ENCODE results near the gene SLC2A10.

The SLC2A10 gene

DNA sequence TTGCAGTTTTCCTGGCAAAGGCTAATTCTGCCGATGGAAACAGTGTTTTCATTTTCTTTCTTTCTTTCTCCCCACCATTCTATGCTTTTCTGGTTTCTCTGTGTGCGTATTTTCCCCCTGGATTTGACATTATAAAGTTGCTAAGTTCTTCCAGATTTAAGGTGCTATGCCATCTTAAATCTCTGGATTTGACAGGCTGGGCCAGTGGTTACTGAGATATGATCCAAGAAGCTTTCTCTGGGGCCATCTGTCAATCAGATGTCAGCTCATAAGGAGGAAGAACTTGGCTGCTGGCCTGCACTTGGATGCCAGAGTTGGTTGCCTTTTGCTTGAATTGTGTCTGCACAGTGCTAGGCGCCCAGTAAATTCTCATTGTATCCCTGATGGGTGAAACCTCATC lies 39.7 kb downstream of the SLC2A10 start:
- no peak overlapping the region for H3K4me3 ChIP-seq (ENCODE audit: low read depth in 1 of 2, low read length in 2 of 2)
- no peak overlapping the region for H3K9ac ChIP-seq (ENCODE audit: low read depth in 1 of 2, low read length in 2 of 2)
- no peaks in the 10 kb centered on the region for H3K4me1 ChIP-seq (ENCODE audit: control insufficient read depth in 1 of 2, insufficient read depth in 2 of 2, low read length in 2 of 2)
- no peak overlapping the region for H3K27ac ChIP-seq (ENCODE audit: low read depth, low read length)
- no peaks in the 10 kb centered on the region for H3K9me3 ChIP-seq (ENCODE audit: control insufficient read depth in 1 of 2, low read length in 2 of 2)
- H3K36me3 ChIP-seq (ENCODE audit: control insufficient read depth in 1 of 2, insufficient read depth in 2 of 2, low read length in 2 of 2): no peaks in the 10 kb centered on the region
- H3K27me3 ChIP-seq (ENCODE audit: control insufficient read depth in 1 of 2, insufficient read depth in 2 of 2, low read length in 2 of 2): peaks cover 0 to 11% of the 10 kb centered on the region in 2 donors

DNA sequence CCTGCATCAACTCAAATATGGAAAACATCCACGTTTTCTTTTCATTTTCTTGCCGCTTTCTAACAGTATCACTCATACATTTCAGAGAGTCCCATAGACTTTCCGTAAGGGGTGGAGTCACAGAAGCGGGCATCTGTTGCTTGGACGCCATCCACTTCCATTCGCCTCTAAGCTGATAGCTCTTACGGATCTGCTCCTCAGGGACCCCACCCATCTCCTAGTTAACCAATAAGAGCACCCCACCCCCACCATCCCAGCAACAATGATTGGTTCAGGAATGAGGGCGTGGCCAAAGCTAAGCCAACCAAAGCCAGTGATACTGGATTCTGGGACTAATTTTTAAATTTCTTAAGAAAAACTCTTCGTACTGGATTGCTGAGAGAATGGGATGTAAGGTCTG lies 42.4 kb downstream of the SLC2A10 start:
- H3K4me1 ChIP-seq (ENCODE audit: control insufficient read depth in 1 of 2, insufficient read depth in 2 of 2, low read length in 2 of 2): no peaks in the 10 kb centered on the region

DNA sequence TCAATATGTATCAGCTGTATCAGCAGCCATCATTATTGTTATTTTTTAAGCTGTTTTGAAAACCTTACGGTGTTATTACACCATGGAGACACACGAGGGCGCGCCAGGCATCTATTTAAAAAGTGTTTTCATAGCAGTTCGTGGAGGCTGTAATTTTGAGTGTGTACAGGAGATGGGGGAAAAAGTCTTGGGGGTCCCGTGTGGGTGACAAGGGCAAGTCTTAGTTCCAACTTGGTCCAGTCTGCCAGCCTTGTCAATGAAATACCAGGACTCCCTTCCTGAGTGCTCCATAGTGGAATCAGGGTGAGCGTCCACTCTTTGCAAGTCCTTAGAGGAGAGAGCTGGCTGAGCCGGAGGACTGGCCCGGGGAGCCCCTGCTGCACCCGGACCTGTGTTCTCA lies 43.3 kb downstream of the SLC2A10 start:
- Histone ChIP-seq H3K27me3 (ENCODE audit: control insufficient read depth in 1 of 2, insufficient read depth in 2 of 2, low read length in 2 of 2) (peaks cover 0 to 3% of the 10 kb centered on the region in 2 donors), H3K4me3 (ENCODE audit: low read depth in 1 of 2, low read length in 2 of 2) (no peak overlapping the region), H3K4me1 (ENCODE audit: control insufficient read depth in 1 of 2, insufficient read depth in 2 of 2, low read length in 2 of 2) (no peaks in the 10 kb centered on the region), H3K36me3 (ENCODE audit: control insufficient read depth in 1 of 2, insufficient read depth in 2 of 2, low read length in 2 of 2) (no peaks in the 10 kb centered on the region), H3K27ac (ENCODE audit: low read depth, low read length) (no peak overlapping the region), H3K9me3 (ENCODE audit: control insufficient read depth in 1 of 2, low read length in 2 of 2) (no peaks in the 10 kb centered on the region), H3K9ac (ENCODE audit: low read depth in 1 of 2, low read length in 2 of 2) (no peak overlapping the region)

More for the DNA sequence above, 42.4 kb downstream of the SLC2A10 start:
- H3K4me3 ChIP-seq (ENCODE audit: low read depth in 1 of 2, low read length in 2 of 2): no peak overlapping the region
- no peaks in the 10 kb centered on the region for H3K9me3 ChIP-seq (ENCODE audit: control insufficient read depth in 1 of 2, low read length in 2 of 2)
- no peak overlapping the region for H3K27ac ChIP-seq (ENCODE audit: low read depth, low read length)
- H3K36me3 ChIP-seq (ENCODE audit: control insufficient read depth in 1 of 2, insufficient read depth in 2 of 2, low read length in 2 of 2): no peaks in the 10 kb centered on the region
- peaks cover 0 to 7% of the 10 kb centered on the region in 2 donors for H3K27me3 ChIP-seq (ENCODE audit: control insufficient read depth in 1 of 2, insufficient read depth in 2 of 2, low read length in 2 of 2)
- no peak overlapping the region for H3K9ac ChIP-seq (ENCODE audit: low read depth in 1 of 2, low read length in 2 of 2)

DNA sequence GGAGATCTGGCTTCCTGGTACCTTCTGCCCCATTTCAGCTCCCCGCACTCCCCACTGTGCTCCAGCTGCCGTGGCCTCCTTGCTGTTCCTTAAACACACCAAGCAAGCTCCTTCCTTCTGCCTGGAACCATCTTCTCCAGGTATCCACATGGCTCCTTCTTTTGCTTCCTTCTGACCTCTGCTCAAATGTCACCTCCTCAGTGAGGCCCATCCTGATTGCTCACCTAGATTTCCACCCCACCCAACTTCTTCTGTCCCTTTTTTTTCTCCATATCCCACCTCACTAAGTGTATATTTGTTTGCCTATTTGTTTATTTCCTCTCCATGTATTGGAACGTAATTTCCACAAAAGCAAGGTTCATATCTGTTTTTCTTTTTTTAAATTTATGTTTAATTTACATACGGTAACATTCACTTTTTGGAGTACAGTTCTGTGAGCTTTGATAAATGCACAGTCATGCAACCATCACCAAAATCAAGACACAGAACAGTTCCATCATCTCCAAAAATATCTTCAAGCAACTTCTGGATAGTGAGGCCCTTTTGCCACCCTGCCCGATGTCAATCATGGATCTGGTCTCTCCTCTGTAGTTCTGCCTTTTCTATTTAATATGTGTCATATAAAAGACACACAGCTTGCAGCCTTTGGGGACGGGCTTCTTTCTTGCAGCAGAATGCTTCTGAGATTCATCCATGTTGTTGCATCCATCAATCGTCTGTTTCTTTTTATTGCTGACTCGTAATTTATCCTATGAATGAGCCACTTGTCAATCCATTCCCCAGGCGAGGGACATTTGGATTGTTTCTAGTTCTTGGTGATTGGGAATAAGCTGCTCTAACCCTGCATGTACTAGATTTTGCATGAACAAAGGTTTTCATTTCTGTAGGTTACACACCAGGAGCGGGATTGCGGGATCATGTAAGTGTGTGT lies 46.3 kb downstream of the SLC2A10 start:
- Histone ChIP-seq H3K9me3 (ENCODE audit: control insufficient read depth in 1 of 2, low read length in 2 of 2) (no peaks in the 10 kb centered on the region), H3K4me1 (ENCODE audit: control insufficient read depth in 1 of 2, insufficient read depth in 2 of 2, low read length in 2 of 2) (no peaks in the 10 kb centered on the region), H3K4me3 (ENCODE audit: low read depth in 1 of 2, low read length in 2 of 2) (no peak overlapping the region), H3K27ac (ENCODE audit: low read depth, low read length) (no peak overlapping the region), H3K27me3 (ENCODE audit: control insufficient read depth in 1 of 2, insufficient read depth in 2 of 2, low read length in 2 of 2) (peaks cover 3 to 5% of the 10 kb centered on the region in 2 donors), H3K36me3 (ENCODE audit: control insufficient read depth in 1 of 2, insufficient read depth in 2 of 2, low read length in 2 of 2) (no peaks in the 10 kb centered on the region), H3K9ac (ENCODE audit: low read depth in 1 of 2, low read length in 2 of 2) (no peak overlapping the region)

DNA sequence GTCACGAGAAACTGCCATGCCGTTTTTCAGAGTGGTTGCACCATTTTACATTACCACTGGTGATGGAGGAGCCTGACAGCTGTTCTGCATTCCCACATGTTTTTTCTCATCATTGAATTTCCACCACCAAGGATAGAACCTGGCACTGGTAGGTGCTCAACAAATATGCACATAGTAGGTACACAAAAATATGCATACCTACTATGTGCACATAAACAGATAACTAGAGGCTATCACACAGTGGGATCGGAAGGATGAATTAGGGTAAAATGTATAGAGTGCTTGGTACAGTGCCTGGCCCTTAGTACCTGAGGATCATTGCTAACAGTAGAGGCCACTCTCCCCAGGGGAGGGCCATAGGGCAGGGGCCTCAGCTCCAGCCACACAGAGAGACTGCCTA lies 47.0 kb downstream of the SLC2A10 start:
- Histone ChIP-seq H3K9ac (ENCODE audit: low read depth in 1 of 2, low read length in 2 of 2) (no peak overlapping the region), H3K9me3 (ENCODE audit: control insufficient read depth in 1 of 2, low read length in 2 of 2) (no peaks in the 10 kb centered on the region), H3K4me1 (ENCODE audit: control insufficient read depth in 1 of 2, insufficient read depth in 2 of 2, low read length in 2 of 2) (no peaks in the 10 kb centered on the region), H3K27me3 (ENCODE audit: control insufficient read depth in 1 of 2, insufficient read depth in 2 of 2, low read length in 2 of 2) (peaks cover 3 to 5% of the 10 kb centered on the region in 2 donors), H3K27ac (ENCODE audit: low read depth, low read length) (no peak overlapping the region), H3K36me3 (ENCODE audit: control insufficient read depth in 1 of 2, insufficient read depth in 2 of 2, low read length in 2 of 2) (no peaks in the 10 kb centered on the region), H3K4me3 (ENCODE audit: low read depth in 1 of 2, low read length in 2 of 2) (no peak overlapping the region)

DNA sequence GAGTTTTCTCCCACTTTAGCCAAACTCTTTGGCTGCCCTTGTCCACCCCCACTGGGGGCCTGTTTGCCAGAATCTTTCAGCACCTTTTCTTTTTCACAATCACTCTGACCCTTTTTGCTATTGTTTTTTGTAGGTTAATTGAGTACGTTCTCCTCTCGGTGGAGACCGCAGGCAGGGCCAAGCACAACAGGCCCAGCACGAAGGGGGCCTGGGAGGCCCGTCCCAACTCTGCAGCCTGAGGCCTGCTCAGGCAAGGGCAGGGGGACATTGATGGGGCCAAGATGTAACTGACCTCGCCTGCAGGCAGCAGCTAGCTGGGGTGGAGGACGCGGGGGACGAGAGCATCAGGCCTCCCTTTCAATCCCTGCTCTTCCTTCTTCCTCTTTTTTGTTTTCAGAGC lies 47.7 kb downstream of the SLC2A10 start:
- H3K9ac ChIP-seq (ENCODE audit: low read depth in 1 of 2, low read length in 2 of 2): no peak overlapping the region
- H3K4me1 ChIP-seq (ENCODE audit: control insufficient read depth in 1 of 2, insufficient read depth in 2 of 2, low read length in 2 of 2): no peaks in the 10 kb centered on the region
- peaks cover 2 to 5% of the 10 kb centered on the region in 2 donors for H3K27me3 ChIP-seq (ENCODE audit: control insufficient read depth in 1 of 2, insufficient read depth in 2 of 2, low read length in 2 of 2)
- H3K4me3 ChIP-seq (ENCODE audit: low read depth in 1 of 2, low read length in 2 of 2): no peak overlapping the region
- H3K27ac ChIP-seq (ENCODE audit: low read depth, low read length): no peak overlapping the region
- H3K9me3 ChIP-seq (ENCODE audit: control insufficient read depth in 1 of 2, low read length in 2 of 2): no peaks in the 10 kb centered on the region
- H3K36me3 ChIP-seq (ENCODE audit: control insufficient read depth in 1 of 2, insufficient read depth in 2 of 2, low read length in 2 of 2): no peaks in the 10 kb centered on the region

DNA sequence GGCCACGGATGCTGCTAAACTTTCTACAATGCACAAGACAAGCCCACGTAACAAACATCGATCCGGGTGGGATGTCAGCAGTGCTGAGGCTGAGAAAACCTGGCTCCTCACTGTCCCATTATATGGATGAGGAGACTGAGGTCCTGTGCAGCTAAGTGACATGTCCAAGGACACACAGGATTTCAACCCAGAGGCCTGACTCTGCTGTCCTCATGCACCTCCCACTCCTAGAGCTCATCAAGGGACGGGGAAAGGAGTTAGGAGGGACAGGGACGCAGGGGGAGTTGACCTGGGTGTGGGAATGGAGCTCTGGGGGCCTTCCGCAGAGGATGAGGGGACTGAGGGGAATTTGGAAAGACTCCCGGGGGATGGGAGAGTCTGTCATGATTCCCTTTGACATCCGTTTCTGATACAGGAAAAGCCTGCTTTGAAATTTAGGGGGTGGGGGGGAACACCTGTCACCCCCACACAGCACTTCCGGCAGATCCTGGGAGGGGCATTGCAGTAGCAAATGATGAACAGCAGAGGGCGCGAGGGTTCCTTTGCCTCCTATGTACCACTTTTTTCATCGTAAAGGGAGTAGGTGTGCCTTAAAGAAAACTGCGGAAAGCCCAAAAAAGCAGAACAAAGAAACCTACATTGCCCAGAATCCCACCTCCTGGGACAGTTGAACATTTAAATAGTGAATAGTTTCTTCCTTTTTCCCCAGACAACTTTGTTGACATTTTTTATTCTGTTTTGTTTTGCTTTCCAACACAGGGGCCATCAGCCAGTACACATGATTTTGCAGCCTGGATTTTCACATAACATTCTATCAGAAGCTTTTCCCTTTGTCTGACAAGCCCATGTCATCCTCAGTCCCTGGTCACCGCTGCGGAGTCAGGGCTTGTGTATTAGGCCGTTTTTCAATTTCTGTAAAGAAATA lies 48.6 kb downstream of the SLC2A10 start:
- Histone ChIP-seq H3K9ac (ENCODE audit: low read depth in 1 of 2, low read length in 2 of 2) (no peak overlapping the region), H3K4me1 (ENCODE audit: control insufficient read depth in 1 of 2, insufficient read depth in 2 of 2, low read length in 2 of 2) (no peaks in the 10 kb centered on the region), H3K27ac (ENCODE audit: low read depth, low read length) (no peak overlapping the region), H3K9me3 (ENCODE audit: control insufficient read depth in 1 of 2, low read length in 2 of 2) (no peaks in the 10 kb centered on the region), H3K36me3 (ENCODE audit: control insufficient read depth in 1 of 2, insufficient read depth in 2 of 2, low read length in 2 of 2) (no peaks in the 10 kb centered on the region), H3K27me3 (ENCODE audit: control insufficient read depth in 1 of 2, insufficient read depth in 2 of 2, low read length in 2 of 2) (peaks cover 0 to 5% of the 10 kb centered on the region in 2 donors), H3K4me3 (ENCODE audit: low read depth in 1 of 2, low read length in 2 of 2) (no peak overlapping the region)

DNA sequence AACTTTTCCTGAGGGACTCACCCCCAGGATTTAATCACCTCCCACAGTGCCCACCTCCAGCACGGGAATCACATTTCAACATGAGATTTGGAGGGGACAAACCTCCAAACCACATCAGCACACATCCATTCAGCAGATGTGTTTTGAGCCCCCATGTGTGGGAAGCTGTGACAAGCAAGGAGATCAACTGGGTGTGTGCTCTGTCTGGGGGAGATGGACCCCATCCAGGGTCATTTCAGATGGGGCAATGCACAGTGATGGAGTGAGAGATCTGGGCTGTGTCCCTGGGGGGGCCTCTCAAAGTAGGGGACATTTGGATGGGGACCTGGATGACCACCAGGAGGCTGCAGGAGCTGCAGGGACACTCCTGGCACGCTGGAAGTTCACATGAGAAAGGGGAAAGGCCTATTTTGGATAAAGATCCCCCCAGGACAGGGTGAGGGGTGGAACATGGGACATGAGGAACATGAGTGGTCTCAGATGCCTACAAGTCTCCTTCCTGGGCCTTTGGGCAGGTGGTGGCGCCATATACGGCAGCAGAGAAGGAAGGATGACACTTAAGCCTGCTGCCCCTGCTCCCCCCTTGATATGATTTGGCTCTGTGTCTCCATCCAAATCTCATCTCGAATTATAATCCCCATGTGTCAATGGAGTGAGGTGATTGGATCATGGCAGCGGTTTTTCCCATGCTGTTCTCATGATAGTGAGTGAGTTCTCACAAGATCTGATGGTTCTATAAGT lies 49.6 kb downstream of the SLC2A10 start:
- Histone ChIP-seq H3K9ac (ENCODE audit: low read depth in 1 of 2, low read length in 2 of 2) (no peak overlapping the region), H3K4me1 (ENCODE audit: control insufficient read depth in 1 of 2, insufficient read depth in 2 of 2, low read length in 2 of 2) (no peaks in the 10 kb centered on the region), H3K27ac (ENCODE audit: low read depth, low read length) (no peak overlapping the region), H3K4me3 (ENCODE audit: low read depth in 1 of 2, low read length in 2 of 2) (no peak overlapping the region), H3K27me3 (ENCODE audit: control insufficient read depth in 1 of 2, insufficient read depth in 2 of 2, low read length in 2 of 2) (peaks cover 0 to 5% of the 10 kb centered on the region in 2 donors), H3K36me3 (ENCODE audit: control insufficient read depth in 1 of 2, insufficient read depth in 2 of 2, low read length in 2 of 2) (no peaks in the 10 kb centered on the region), H3K9me3 (ENCODE audit: control insufficient read depth in 1 of 2, low read length in 2 of 2) (no peaks in the 10 kb centered on the region)

DNA sequence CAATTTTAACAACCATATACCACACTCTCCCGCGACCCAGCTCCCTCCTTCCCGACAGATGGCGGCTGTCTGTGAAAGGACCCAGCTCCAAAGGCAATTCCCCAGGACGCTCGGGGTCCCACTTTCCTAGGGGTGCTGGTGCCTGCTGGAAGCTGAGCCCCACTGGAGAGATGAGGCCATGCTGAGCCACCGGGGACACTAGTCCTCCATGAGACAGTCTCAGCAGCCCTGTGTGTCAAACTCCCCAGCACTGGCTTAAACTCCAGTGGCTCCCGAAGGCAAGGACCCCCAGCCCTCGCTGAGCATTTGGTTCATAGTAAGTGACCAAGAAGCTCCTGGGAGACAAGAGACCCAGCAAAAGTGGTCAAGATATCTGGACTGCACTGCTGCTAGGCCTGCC lies 52.1 kb downstream of the SLC2A10 start:
- Histone ChIP-seq H3K36me3 (ENCODE audit: control insufficient read depth in 1 of 2, insufficient read depth in 2 of 2, low read length in 2 of 2) (no peaks in the 10 kb centered on the region), H3K9me3 (ENCODE audit: control insufficient read depth in 1 of 2, low read length in 2 of 2) (no peaks in the 10 kb centered on the region), H3K4me1 (ENCODE audit: control insufficient read depth in 1 of 2, insufficient read depth in 2 of 2, low read length in 2 of 2) (no peaks in the 10 kb centered on the region), H3K9ac (ENCODE audit: low read depth in 1 of 2, low read length in 2 of 2) (no peak overlapping the region), H3K27ac (ENCODE audit: low read depth, low read length) (no peak overlapping the region), H3K4me3 (ENCODE audit: low read depth in 1 of 2, low read length in 2 of 2) (no peak overlapping the region), H3K27me3 (ENCODE audit: control insufficient read depth in 1 of 2, insufficient read depth in 2 of 2, low read length in 2 of 2) (peaks cover 0 to 5% of the 10 kb centered on the region in 2 donors)

Measured in duodenal mucosa (tissue), 2 donors.